Stimulated activated CD8-positive, alpha-beta memory T cell treated with anti-CD3 and anti-CD28 coated beads, Interleukin-15, amount 100 ng/mL, for 24 hours (primary cell): ENCODE measurements around the gene DNAJB9.

Source experiments
- DNase-seq: peaks from one replicate; pipeline ENCODE4 v3.0.0-alpha.2; 2020; ENCODE audit warnings: low read depth

DNAJB9 gene

GRCh38 chr7:108568801-108569380 lies 783 bp upstream of the DNAJB9 start:
- no peak for DNase-seq

- no peak for DNase-seq
These were observed 577 bp downstream of the DNAJB9 start for GRCh38 chr7:108570146-108570755.

GRCh38 chr7:108572480-108572879 lies 2.8 kb downstream of the DNAJB9 start:
- no peak for DNase-seq

- DNase-seq: no peak
These were observed 5.5 kb downstream of the DNAJB9 start for GRCh38 chr7:108575156-108575555.

GRCh38 chr7:108576116-108576515 lies 6.4 kb downstream of the DNAJB9 start:
- DNase-seq: no peak

- DNase-seq: no peak
These were observed 9.3 kb downstream of the DNAJB9 start for GRCh38 chr7:108578937-108579336.

GRCh38 chr7:108580298-108580697 lies 10.6 kb downstream of the DNAJB9 start:
- DNase-seq: no peak

- no peak for DNase-seq
These were observed 12.2 kb downstream of the DNAJB9 start for GRCh38 chr7:108581655-108582491.

GRCh38 chr7:108584211-108584610 lies 14.5 kb downstream of the DNAJB9 start:
- DNase-seq: no peak

GRCh38 chr7:108585843-108586242 lies 16.2 kb downstream of the DNAJB9 start:
- no peak for DNase-seq

GRCh38 chr7:108586274-108586710 lies 16.6 kb downstream of the DNAJB9 start:
- DNase-seq: no peak

GRCh38 chr7:108589199-108589598 lies 19.5 kb downstream of the DNAJB9 start:
- DNase-seq: no peak

GRCh38 chr7:108589874-108590273 lies 20.2 kb downstream of the DNAJB9 start:
- DNase-seq: no peak

- DNase-seq: no peak
These were observed 20.9 kb downstream of the DNAJB9 start for GRCh38 chr7:108590606-108591005.

- DNase-seq: no peak
These were observed 23.1 kb downstream of the DNAJB9 start for GRCh38 chr7:108592646-108593201.

- DNase-seq: no peak
These were observed 26.9 kb downstream of the DNAJB9 start for GRCh38 chr7:108596560-108596959.

- DNase-seq: no peak
These were observed 28.5 kb downstream of the DNAJB9 start for GRCh38 chr7:108598153-108598552.

GRCh38 chr7:108598914-108599580 lies 29.4 kb downstream of the DNAJB9 start:
- DNase-seq: no peak

GRCh38 chr7:108600399-108600798 lies 30.7 kb downstream of the DNAJB9 start:
- DNase-seq: no peak

GRCh38 chr7:108603656-108604306 lies 34.1 kb downstream of the DNAJB9 start:
- no peak for DNase-seq

- DNase-seq: no peak
These were observed 34.8 kb downstream of the DNAJB9 start for GRCh38 chr7:108604307-108605077.
